Endothelial cell of hepatic sinusoid (primary cell): ENCODE data around the gene INPPL1.
"Not testable (repeated sequence)": the region's sequence is repeated elsewhere in the genome, so short reads cannot be mapped to it uniquely, and the experiment has no call there.

Experiments used
- in situ Hi-C: cut with HindIII; loops from 2 replicates; pipeline ENCODE4 v1.10.0; 2017; ENCODE audit warnings: low sequenced_read_pairs

INPPL1 gene, protein sequence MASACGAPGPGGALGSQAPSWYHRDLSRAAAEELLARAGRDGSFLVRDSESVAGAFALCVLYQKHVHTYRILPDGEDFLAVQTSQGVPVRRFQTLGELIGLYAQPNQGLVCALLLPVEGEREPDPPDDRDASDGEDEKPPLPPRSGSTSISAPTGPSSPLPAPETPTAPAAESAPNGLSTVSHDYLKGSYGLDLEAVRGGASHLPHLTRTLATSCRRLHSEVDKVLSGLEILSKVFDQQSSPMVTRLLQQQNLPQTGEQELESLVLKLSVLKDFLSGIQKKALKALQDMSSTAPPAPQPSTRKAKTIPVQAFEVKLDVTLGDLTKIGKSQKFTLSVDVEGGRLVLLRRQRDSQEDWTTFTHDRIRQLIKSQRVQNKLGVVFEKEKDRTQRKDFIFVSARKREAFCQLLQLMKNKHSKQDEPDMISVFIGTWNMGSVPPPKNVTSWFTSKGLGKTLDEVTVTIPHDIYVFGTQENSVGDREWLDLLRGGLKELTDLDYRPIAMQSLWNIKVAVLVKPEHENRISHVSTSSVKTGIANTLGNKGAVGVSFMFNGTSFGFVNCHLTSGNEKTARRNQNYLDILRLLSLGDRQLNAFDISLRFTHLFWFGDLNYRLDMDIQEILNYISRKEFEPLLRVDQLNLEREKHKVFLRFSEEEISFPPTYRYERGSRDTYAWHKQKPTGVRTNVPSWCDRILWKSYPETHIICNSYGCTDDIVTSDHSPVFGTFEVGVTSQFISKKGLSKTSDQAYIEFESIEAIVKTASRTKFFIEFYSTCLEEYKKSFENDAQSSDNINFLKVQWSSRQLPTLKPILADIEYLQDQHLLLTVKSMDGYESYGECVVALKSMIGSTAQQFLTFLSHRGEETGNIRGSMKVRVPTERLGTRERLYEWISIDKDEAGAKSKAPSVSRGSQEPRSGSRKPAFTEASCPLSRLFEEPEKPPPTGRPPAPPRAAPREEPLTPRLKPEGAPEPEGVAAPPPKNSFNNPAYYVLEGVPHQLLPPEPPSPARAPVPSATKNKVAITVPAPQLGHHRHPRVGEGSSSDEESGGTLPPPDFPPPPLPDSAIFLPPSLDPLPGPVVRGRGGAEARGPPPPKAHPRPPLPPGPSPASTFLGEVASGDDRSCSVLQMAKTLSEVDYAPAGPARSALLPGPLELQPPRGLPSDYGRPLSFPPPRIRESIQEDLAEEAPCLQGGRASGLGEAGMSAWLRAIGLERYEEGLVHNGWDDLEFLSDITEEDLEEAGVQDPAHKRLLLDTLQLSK

DNA sequence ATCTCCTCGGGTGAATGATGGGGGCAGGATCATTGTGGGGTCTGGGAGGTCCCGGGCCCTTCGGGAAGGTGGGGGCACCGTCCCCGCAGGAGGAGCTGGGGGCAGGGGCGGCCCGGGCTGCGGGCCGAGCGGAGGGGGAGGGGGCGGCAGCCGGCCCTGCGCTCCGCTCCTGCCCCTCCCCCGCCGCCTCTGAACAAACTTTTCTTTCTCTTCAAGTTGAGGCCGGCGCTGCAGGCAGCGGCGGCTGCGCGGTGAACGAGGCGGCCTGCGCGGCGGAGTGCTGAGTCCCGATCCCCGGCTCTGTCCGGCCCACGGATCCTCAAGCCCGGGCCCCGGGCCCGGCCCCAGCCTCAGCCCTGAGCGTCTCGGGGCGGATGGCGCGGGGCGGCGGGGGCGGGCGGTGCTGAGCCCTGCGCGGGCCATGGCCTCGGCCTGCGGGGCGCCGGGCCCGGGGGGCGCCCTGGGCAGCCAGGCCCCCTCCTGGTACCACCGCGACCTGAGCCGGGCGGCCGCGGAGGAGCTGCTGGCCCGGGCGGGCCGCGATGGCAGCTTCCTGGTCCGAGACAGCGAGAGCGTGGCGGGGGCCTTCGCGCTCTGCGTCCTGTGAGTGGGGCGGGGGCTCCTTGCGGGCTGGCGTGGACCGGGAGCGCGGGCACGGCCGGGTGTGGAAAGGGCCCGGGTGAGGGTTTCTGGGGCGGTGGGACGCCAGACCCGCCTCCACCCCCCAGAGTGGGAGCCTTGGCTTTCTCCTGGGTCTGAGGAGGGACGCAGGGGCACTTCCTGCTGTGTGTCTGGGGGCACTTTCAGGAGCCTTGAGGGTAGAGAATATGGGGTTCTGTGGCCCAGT, at the start of gene INPPL1:
INPPL1 (plus strand) TSS at position 204 of the 847 bp plus-strand sequence; CDS start at position 422, 218 bp downstream.
- in situ Hi-C loops: no loop called here

DNA sequence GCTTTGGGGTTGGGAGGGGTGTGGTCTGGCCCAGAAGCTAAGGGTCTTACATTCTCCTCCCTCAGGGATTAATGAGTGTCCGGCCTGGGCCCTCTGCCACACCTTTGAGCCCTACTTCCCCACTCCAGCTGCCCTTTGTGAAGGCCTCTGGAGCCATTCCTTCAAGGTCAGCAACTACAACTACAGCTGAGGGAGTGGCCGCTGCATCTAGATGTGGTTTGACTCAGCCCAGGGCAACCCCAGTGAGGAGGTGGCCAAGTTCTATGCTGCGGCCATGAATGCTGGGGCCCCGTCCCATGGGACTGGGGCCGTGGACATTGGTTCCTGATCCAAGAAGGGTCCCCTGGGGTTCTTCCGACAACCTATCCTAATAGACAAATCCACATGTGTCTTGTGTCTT, 46.9 kb upstream of the INPPL1 start:
- in situ Hi-C loops: no loop called here

DNA sequence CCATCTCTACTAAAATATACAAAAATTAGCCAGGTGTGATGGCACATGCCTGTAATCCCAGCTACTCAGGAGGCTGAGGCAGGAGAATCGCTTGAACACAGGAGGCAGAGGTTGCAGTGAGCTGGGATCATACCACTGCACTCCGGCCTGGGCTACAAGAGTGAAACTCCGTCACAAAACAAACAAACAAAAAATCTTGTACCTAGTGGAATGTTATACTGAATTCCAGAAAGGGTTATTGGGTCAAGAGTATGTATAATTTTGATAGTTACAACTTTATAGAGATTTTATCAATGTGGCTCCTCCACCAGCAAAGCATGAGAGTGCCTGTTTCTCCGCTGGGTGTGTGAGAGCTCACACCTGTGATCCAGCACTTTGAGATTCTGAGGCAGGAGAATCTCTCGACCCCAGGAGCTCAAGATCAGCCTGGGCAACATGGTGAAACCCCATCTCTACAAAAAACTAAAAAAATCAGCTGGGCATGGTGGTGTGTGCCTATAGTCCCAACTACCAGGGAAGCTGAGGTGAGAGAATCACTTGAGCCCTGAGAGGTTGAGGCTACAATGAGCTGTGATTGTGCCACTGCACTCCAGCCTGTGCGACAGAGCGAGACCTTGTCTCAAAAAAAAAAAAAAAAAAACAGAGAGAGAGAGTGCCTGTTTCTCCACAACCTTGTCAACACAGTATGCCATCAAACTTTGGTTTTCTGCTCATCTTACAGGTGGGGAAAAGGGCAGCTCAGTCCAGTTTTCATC, 45.3 kb upstream of the INPPL1 start:
- in situ Hi-C loops: no loop called here

DNA sequence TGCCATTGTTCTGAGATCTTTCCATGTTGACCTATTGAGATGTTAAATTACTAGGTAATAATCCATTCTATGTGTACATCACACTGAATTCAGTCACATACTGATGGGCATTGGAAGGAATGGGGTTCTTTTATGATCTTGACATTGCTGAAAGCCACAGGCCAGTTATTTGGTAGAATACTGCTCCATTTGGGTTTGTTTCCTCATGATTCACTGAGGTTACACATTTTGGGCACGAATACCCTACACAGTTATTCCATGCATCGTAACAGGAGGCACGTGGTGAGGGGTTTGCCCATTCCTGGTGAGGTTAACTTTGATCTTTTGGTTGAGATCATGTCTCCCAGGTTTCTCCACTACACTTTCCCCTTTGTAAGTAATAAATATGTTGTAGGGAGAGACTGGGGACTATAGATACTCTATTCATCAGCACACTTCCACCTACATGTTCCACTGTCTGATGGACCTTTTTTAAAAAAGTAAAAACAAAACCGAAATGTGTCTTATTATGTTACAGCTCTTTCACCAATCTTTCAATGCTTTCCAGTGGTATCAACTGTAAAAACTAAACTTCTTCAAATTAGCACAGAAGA, 44.7 kb upstream of the INPPL1 start:
- in situ Hi-C loops: no loop called here

DNA sequence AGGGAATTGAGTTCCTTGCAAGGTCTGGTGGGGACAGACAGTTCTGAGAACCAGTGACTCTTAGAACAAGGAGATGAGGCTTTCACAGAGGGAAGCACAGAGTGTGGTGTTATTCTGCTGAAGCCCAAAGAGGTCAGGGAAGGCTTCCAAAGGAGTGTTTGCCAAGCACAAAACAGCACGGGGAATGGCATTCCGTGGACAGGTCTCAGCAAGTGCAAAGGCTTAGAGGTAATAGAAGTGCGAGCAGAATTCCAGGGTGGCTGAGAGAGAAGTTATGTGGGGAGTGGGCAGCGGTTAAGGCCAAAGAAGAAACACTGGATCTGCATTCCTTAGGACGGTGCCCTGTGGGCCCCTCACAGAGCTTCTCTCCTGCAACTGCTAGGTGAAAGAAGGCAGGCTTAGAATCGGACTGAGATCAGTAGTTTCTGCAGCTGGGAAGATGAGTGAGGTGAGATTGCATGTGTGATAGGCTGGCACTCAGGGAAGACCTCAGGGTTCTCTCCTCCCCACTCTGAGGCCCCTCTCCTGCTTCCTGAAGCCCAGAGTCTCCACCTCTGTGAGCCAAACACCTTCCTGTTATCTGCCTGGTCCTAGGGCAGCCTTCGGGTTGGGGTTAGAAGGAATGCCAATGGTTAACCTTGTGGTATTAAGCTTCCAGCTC, 43.5 kb upstream of the INPPL1 start:
- in situ Hi-C loops: not testable (repeated sequence)

DNA sequence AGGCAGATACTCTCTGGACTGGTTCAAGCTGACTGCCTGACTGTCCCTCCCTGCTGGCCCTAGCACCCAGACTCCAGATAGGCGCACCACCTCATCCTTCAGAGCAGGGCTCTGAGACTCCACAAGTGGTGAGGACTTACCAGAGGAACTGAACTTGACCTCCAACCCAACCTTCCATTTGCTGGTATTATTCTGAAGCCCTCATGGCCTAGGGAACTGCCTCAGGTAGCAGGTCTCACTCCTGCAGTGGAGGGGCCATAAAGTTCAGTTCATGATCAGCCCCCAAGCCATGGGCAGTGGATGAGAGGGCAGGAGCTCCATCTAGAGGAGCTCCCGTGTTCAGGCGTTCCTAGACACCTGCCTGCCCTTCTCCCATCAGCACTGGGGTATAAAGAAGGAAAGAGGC, 43.0 kb upstream of the INPPL1 start:
- in situ Hi-C loops: not testable (repeated sequence)

DNA sequence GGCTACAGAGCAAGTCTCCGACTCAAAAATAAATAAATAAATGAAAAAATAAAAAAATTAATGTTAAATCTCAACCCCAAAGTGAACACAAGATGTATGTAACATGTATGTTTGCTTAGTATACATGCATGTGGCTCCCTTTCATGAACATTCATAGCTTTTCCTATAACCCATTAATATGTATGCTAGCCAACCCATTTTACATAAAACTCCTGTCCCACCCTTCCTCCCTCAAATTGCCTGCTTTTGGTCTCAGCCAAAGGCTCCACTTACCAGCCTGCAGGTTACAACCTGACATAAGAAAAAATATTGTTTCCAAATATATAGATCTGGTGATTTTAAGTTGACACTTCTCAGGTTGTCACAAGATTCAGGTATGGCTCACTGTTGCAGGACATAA, 36.3 kb upstream of the INPPL1 start:
- in situ Hi-C loops: no loop called here

DNA sequence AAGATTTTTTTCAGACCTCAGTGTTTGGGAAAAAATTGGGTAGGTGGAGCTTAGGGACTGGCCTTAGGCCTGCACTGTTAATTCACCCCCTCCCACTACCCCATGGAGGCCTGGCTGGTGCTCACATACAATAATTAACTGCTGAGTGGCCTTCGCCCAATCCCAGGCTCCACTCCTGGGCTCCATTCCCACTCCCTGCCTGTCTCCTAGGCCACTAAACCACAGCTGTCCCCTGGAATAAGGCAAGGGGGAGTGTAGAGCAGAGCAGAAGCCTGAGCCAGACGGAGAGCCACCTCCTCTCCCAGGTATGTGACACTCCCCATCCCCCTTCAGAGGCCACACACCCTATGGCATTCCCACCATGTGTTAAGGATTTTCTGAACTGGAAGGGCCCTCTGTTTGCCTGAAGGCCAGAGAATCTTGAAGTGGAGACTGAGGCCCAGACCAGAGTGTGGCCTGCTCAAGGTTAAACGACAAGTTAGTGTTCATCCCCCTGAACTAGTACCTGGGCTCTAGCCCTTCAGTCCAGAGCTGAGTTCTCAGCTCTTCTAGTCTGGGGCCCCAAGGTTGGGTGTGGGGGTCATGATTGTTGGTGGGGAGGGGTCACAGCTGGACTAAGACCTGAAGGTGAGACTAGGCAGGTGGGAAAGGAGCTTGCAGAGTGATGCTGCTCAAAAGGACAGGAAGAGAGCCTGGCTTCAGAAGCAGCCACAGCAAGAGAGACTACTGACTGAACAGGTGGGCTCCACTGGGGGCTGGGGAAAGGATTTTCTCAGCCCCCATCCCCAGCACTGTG, 34.9 kb upstream of the INPPL1 start:
- in situ Hi-C loops: loop anchor here (5.0 to 10.0 kb wide), 2 partner anchors 72 to 75 kb away; no protein-coding TSS in a partner anchor

DNA sequence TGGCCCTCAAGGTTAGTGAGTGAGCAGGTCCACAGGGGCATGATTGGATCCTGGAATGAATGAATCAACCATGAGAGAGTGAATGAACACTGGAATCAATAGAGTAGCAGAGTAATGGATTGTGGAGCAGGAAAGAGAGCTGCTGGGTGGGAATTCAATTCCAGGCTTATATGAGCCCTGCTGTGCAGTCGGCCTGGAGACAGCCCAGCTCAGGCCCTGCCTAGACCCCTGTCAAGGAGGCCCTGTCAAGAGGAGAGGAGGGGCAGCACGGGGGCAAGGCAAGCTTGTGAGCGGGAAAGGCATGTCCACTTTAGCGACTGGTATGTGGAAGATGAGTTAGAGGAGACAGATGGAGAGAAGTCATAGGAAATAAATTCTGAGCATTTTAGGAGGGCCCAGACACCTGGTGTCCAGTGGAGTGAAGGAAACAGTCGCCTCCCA, 33.9 kb upstream of the INPPL1 start:
- in situ Hi-C loops: loop anchor here (5.0 to 10.0 kb wide), 2 partner anchors 73 to 74 kb away; no protein-coding TSS in a partner anchor

DNA sequence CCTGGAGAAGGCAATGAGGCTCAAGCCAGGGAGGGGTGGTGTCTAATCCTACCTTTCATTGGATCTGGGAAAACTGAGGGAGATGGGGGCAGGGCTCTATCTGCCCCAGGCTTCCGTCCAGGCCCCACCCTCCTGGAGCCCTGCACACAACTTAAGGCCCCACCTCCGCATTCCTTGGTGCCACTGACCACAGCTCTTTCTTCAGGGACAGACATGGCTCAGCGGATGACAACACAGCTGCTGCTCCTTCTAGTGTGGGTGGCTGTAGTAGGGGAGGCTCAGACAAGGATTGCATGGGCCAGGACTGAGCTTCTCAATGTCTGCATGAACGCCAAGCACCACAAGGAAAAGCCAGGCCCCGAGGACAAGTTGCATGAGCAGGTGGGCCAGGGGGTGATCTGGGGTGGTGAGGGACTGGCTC, 32.6 kb upstream of the INPPL1 start, which contains the start of gene FOLR1:
FOLR1 (plus strand) TSS at position 180 of the 421 bp plus-strand sequence; CDS start at position 214, 34 bp downstream.
- in situ Hi-C loops: loop anchor here (5.0 to 10.0 kb wide), 2 partner anchors 73 to 75 kb away; no protein-coding TSS in a partner anchor

DNA sequence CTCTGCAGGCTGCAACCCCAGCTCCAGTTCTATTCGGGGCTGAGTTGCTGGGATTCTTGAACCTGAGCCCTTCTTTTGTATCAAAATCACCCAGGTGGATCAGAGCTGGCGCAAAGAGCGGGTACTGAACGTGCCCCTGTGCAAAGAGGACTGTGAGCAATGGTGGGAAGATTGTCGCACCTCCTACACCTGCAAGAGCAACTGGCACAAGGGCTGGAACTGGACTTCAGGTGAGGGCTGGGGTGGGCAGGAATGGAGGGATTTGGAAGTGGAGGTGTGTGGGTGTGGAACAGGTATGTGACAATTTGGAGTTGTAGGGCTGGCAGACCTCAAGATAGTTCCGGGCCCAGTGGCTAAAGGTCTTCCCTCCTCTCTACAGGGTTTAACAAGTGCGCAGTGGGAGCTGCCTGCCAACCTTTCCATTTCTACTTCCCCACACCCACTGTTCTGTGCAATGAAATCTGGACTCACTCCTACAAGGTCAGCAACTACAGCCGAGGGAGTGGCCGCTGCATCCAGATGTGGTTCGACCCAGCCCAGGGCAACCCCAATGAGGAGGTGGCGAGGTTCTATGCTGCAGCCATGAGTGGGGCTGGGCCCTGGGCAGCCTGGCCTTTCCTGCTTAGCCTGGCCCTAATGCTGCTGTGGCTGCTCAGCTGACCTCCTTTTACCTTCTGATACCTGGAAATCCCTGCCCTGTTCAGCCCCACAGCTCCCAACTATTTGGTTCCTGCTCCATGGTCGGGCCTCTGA, 28.9 kb upstream of the INPPL1 start:
- in situ Hi-C loops: loop anchor here (10.0 kb wide), 1 partner anchor 69 kb away; no protein-coding TSS in a partner anchor

DNA sequence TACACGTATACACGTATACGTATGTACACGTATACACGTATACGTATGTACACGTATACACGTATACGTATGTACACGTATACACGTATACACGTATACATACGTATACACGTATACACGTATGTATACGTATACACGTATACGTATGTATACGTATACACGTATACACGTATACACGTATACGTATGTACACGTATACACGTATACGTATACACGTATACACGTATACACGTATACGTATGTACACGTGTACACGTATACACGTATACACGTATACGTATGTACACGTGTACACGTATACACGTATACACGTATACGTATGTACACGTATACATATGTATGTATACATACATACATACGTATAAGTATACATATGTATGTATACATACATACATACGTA, 23.1 kb upstream of the INPPL1 start:
- in situ Hi-C loops: not testable (repeated sequence)

DNA sequence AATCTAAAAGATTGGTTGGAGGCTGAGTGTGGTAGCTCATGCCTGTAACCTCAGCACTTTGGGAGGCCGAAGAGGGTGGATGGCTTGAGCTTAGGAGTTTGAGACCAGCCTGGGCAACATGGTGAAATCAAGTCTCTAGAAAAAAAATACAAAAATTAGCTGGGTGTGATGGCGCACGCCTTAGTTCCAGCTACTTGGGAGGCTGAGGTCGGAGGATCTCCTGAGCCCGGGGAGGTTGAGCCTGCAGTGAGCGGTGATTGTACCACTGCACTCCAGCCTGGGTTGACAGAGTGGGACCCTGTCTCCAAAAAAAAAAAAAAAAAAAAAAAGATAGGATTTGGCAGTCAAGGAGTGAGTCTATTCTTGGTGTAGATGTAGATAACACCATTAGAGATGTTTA, 22.0 kb upstream of the INPPL1 start:
- in situ Hi-C loops: no loop called here

DNA sequence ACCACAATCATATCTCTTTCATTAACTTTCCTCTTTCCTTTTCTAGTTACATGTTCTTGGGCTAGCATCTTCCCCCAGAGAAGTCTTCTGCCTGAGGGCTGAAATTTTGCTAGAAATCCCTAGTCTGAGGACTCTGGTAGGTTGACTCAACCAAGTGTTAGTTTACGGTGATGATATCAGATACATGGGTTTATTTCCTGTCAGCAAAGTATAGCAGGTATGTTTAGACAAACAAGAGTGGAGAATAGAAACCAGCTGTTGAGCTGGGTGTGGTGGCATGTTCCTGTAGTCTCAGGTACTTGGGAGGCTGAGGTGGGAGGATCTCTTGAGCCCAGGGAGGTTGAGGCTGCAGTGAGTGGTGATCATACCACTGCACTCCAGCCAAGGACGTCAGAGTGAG, 21.4 kb upstream of the INPPL1 start:
- in situ Hi-C loops: no loop called here

DNA sequence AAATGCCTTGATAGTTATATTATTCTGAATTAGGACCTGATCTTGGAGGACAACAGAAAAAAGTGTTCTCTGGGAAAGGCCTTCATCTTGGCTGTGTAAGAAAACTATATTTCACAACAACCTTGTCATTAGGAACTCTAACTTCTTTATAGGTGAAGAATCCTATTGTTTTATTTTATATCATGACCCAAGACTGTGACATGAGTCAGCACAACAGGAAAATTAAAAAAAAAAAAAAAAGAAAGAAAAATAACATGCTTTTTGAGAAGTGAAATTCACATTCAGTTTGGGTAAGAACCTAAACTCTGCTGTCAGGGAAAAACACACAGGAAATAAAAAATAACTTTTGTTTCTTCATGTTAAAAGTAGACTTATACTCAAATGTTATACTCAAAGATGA, 19.7 kb upstream of the INPPL1 start:
- in situ Hi-C loops: no loop called here

DNA sequence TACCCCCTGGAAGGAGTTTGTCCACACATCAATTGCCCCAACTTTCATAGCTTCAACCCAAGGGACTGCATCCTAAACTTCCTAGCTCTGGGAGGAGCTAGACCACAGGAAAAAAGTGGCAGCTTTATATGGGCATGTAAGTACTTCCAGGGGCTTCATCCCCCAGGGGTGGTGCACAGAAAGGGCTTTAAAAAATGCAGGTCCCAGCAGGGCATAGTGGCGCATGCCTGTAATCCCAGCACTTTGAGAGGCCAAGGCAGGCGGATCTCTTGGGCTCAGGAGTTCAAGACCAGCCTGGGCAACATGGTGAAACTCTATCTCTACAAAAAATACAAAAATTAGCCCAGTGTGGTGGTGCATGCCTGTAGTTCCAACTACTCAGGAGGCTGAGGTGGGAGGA, 17.8 kb upstream of the INPPL1 start:
- in situ Hi-C loops: not testable (repeated sequence)

DNA sequence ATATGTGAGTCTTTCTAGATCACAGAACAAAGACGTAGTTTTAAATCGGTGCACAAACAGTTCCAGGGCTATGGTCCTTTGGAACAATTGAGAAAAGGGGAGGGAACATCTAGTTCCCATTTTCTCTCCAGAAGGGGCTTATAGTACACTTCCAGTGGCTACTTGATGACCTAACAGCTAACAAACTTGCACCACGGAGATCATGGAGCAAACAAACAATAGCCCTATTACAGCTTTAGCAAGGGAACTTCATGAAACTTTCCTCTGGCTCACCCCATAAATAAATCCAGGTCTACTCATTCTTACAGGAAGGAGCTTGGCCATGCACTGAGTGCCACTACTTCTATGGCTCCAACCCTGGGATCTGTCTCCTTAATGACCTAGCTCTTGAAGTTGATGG, 16.3 kb upstream of the INPPL1 start:
- in situ Hi-C loops: no loop called here
